GM19351 (cell line): ENCODE results near the gene NSF.
A peak's percentile ranks its signal among the peaks of the same experiment; 100 is the strongest.
"Not testable (repeated sequence)": the region's sequence is repeated elsewhere in the genome, so short reads cannot be mapped to it uniquely, and the experiment has no call there.

Source experiments
- ATAC-seq: cut with Tn5 transposase; IDR thresholded peaks from one replicate; pipeline ENCODE4 v1.9.1; 2021; ENCODE audit warnings: mild to moderate bottlenecking, moderate library complexity; ENCODE audit not compliant: unreplicated experiment

Gene NSF

DNA sequence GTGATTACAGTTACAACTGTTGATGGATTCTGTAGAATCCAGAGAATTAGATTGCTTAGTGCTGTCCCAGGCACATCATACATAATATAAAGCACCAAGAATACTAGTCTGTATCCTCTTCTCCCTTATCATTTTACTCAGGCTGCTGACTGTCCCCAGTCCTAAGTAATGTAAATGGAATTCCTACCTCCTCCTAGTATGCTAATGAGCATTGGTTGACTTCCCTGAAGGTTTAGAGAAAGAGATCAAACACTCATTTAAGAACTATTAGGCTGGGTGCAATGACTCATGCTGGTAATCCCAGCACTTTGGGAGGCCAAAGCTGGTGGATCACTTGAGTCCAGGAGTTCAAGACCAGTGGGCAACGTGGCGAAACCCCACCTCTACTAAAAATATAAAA lies 37.0 kb downstream of the NSF start:
- ATAC-seq: not testable (repeated sequence)

DNA sequence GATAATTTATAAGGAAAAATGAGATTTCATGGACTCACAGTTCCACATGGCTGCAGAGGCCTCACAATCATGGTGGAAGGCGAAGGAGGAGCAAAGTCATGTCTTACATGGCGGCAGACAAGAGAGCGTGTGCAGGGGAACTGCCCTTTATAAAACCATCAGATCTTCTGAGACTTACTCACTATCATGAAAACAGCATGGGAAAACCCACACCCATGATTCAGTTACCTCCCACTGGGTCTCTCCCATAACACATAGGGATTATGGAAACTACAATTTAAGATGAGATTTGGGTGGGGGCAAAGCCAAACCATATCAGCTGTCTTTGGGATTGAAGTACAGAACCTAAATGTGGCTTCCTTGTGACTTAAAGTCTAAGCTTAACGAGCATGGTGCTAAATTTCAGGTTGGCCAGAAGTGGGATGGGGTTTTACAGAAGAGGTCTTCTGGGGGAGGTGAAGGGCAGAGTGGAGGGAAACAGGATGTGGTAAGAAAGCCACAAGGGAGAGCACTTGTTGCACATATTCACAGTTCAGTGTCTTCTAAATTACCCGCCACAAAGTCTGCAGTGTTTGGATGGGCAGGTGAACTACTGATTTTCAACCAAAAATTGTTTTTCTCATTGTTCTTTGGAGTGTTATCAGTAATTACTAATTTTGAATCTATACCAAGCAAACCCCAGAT lies 38.4 kb downstream of the NSF start:
- peak; percentile 44 for ATAC-seq

DNA sequence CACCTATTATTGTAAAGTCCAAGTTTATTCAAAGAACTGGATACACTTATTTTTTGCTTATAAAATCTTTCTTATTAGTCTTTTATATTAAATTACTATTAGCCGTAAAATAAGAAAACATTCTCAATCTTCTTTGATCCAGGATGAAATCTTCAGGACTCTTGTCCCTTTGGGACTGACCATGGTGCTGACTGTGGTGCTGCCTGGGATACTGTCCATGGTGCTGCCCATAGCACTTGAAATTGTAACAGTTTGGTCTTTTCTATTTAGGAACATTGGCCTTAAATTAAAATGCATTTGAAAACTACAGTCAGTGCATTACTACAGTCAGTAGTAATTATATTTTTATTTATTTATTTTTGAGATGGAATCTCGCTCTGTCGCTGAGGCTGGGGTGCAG lies 41.7 kb downstream of the NSF start:
- ATAC-seq: not testable (repeated sequence)

DNA sequence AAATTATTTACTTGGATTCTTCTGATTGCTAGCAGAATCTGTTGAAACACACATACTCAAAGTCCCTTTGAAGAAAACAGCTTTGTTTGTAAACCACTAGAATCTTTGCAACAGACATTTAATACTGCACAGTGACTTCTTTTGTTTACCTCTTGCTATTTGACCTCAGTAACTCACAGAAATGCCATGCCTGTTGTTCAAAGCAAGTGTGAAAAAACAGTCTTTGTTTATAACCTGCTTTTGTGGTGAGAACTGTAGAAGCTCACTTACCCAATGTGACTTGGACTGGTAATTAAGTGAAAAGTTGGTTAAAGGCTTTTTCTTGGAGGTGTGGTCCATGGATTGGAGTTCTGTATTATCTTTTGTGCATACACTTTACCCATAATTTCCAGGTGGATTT lies 44.4 kb downstream of the NSF start:
- ATAC-seq: not testable (repeated sequence)

DNA sequence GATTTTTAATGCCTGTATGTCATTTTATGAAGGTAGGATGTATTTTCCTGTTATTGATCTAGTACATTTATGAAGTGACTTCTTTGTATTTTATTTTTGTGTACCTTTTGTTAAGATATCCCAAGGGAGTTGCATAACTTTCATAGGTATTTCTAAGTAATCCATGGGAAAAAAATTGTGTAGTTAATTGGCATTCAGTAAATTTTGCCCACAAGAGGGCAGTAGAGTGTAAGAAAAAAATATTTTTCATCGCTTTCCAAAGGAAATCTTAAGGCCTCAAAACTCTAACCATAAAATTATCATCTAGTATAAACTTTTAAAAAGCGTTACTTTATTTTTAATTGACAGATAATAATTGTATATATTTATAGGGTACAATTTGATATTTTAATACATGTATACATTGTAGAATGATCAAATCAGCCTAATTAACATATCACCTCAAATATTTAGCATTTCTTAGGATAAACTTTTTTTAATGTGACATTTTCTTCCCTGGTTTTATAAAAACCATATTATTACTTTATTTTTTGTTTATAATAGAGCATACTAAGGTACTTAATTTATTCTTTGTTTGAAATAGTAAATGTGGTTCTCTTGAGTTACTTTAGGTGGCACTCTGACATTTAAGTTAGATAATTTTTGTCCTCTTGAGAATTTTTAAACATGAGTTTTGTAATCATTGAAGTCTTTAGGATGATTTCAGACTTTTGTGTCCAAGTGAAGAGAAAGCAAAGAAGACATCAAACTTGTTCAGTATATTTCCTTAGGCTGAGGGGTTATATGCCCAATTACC lies 51.6 kb downstream of the NSF start:
- ATAC-seq: not testable (repeated sequence)

DNA sequence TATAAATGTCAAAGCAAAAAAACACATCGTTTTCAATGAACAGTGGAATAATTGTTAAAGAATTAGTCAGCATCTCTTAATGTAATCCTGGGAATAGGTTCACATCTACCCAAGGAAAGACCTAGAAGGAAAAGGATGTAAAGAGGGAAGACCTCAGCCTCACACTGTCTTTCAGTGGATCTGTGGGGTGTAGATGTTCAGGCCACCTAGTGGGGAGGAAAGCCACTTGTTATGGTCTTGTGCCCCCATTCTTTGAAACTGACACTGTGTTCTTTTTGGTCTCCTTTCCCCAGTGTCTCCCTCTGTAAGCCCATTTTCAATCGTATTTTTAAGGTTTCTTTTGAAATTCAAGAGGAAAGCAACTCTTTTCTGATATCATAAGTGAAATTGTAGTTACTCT lies 56.8 kb downstream of the NSF start:
- ATAC-seq: not testable (repeated sequence)

DNA sequence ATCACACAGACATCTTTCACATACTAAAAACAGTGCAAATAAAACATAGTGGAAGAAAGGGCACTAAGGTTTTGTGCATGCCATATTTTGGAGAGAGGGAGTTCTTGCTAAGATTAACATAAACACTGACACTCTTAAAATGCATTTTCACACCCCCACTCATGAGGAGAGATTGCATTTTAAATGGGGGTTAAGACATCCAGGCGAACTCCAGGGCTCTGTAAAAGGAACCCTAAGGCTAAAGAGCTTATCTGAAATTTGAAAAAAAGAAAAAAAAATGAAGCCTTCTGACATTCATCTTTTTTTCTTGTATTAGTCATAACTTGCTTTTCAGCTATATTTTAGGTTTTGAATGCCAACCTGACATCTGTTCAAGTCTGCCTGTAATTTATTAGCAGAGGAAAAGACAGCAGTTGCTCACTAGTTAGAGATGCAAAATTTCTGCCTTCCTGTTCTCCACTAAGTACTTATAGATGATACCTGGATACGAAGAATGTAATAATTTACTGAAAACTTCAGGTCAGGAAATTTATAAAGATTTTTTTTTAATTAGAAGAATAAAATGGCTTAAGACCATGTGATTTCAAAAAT lies 57.3 kb downstream of the NSF start:
- ATAC-seq: not testable (repeated sequence)

DNA sequence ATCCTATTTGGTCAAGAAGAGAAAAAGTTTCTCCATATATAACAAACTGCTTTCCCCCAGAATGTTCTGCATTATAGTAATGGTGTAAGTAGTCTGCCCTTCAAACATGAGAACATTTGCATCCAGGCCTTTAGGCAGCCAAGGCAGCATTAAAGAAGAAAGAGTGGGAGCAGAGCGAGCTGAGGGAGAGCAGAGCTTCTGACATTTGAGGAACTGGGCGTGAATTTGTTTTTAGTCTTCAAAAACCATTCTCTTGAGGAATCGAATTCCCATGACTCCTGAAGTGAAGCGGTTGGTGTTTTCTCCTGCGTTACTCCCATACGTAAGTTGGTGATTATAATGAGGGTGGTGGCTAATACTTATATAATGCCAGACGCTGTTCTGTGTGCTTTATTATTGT lies 58.8 kb downstream of the NSF start:
- not testable (repeated sequence) for ATAC-seq

DNA sequence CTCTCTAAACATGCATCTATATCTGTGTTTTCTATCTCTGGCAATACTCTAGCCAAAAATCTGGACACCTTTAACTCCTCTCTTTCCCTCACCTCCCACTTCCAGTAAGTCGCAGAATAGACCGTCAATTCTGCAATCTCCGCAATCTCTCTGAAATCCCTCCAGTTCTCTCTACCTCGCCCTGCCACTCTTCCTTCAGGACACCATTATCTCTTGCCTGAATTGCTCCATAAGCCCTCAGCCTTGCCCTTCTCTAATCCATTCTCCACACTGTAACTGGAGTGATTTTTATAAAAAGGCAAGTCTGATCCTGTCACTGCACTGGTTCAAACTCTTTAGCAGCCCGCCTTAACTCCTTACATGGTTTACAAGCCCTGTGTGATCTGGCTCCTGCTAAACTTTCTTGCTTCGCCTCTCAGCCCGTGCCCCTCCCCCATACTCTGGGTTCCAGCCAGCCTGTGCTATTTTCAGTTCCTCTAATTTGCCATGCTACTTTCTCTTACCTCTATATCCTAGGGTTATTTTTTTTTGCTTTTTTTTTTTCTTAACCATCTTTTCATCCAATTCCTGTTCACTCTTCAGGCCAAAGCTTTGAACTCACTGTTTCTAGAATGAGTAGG lies 61.7 kb downstream of the NSF start:
- ATAC-seq: not testable (repeated sequence)

DNA sequence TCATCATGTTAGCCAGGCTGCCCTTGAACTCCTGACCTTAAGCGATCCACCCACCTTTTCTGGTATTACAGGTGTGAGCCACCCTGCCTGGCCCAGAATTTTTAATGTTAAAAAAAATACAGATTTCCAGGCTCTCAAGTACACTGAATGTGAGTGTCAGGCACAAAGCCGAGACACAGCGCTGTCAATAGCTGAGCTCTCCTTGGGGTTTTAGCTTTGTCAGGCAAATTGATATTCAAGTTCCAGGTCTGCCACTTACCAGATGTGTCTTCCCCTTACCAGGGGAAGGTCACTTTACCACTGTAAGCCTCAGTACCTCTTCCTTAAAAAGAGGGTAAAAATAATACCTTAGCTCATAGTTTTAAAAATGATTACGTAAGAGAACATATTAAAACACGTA lies 67.8 kb downstream of the NSF start:
- ATAC-seq: not testable (repeated sequence)

DNA sequence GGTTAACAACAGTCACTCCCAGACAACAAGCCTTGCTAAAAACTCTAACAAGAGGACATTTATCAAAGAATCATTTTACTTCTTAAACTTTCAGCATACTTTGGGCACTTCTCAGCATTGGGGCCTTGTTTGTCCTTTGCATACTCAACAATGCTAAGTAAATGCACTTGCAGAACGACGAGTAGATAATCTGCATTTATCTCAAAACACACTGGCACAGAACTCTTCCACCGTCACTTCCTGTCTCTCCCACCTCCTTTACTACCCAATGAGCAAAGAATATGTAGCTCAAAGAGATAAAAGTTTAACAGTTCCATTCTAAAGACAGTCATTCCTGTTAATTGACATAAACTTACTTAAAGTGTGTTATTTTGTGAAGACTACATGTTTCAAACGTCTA lies 69.2 kb downstream of the NSF start:
- ATAC-seq: not testable (repeated sequence)

DNA sequence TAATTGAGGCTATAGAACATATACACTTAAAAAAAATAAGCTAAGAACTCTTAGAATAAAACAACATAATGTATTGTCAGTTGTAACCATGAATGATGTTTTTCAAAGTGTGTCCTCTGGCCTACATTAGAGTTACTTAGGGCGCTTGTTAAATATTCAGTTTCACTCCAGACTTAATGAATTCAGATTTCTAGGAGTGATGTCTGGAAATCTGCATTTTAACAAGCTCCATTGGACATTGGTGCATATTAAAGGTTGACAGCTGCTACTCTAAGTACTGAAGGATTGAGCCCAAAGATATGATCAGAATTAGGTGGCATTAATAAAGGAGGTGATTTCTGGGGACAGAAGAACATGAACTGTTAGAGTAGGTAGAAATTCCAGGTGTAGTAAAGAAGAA lies 72.7 kb downstream of the NSF start:
- ATAC-seq: not testable (repeated sequence)

DNA sequence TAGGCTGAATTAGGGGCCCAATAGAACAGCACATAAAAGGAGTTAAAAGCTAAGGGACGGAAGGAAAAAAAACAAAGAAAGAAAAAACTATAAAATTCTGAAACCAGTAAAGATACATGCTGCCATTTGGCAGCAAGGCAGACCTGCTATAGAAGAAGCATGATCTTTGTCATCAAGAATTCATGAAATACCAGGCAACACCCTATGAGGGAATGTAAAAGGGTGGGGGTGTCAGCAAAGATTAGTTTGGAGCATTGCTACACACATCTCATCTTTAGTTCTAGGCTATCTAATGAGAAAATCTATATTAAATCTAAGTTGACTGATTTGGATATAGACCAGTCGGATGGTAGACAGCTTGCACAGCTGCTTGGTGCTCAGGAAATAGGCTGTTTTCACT lies 73.1 kb downstream of the NSF start:
- not testable (repeated sequence) for ATAC-seq

DNA sequence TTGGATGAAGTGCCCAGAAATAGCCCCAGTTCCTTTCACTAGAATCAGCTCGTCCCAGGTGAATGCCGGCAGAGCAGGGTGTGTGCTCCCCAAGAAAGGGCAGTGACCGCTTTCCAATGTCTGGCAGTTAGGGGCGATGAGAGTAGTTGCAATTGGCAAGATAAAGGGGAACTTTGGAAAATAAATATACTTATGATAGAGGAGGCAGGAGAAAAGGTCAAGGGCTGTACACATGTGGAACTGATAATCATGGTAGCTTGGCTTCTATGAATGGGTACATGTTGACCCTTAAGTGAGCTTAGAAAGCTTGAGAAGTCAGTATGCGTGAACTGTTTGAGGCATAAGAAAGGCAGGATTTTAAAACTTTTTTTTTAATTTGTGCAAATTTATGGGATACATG lies 75.5 kb downstream of the NSF start:
- ATAC-seq: not testable (repeated sequence)

DNA sequence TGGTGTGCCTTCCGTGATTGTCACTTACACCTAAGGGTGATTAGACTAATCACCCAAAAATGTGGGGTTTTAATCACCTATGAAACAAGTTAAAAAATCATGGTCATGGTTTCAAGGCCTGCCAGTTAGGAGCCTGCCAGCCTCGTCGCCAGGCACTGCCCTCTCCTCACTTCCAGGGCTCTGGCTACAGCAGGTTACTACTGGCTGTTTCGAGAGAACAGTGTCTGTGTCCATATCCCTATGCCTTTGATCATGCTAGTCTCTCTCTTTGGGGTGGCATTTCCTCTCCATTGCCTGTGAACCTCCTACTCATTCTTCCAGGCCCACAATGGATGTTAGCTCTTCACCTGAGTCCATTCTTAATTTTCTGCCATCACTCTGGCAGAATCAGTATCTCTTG lies 80.3 kb downstream of the NSF start:
- not testable (repeated sequence) for ATAC-seq

DNA sequence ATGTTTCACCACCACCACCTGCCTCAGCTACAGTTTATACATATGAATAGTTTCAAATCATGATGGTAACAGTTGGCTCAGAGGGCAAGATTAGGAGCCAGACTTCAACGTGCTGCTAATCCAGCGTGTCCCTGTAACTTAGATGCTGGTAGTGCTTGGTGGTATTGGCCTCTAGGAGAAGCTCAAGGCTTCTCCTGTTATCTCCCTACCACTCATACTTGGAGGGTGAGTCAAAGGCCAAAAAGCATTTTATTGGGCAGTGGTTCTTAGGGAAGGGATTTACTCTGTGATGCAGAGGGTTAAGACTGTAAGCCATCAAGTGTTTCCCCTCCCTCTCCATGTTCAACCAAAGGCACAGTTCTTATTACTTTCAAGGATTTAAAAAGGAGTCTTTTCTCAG lies 82.3 kb downstream of the NSF start:
- not testable (repeated sequence) for ATAC-seq

DNA sequence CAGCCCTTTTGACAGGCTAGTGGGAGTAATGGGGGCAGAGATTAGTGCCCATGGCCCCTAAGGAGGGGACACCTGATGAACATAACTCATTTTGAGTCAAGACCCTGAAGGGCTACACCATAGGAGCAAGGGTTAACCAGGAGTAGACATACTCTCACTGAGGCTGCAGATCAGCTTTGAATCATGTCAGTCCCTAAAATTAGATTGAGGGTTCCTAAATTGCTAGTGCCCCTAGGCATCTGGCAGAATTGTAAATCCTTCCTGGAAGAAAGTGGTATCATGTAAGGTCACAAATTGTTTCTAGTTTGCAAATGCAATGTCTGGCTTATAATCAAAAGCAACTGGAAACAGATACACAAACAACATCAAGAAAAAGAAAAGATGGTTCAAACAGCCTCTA lies 87.3 kb downstream of the NSF start:
- ATAC-seq: not testable (repeated sequence)

DNA sequence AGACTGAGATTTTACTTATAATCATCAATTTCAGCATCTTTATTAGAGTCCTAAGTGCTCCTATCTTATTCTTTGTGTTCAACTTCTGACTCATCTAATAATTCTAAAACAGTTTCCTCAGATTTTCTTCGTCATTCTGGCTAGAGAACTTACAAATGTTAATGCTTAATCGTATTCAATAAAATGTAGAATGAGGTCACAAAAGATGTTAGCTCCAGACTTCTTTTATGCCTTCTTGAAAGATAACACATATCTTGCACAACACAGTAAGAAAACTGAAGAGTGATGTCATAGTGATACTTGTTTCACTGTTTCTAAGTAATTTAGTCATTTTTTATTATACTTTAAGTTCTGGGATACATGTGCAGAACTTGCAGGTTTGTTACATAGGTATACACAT lies 93.2 kb downstream of the NSF start:
- ATAC-seq: not testable (repeated sequence)

DNA sequence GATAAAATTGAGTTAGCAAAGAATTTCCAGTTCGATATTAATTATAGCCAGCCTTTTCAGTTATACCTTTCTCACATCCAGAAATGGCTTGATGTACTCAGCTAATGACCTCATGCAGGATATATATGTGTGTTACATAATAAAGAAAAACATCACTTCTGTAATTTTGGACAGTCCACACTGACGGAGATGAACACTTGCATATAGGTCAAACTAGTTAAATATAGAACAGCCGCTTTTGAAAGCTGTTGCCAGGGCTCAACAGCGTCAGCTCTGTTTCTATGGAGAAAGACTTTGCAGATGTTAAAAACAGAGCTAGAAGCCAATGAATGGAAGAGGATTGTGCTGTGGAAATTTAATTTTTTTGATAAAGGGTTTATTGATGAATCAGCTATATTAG lies 94.8 kb downstream of the NSF start:
- ATAC-seq: not testable (repeated sequence)

DNA sequence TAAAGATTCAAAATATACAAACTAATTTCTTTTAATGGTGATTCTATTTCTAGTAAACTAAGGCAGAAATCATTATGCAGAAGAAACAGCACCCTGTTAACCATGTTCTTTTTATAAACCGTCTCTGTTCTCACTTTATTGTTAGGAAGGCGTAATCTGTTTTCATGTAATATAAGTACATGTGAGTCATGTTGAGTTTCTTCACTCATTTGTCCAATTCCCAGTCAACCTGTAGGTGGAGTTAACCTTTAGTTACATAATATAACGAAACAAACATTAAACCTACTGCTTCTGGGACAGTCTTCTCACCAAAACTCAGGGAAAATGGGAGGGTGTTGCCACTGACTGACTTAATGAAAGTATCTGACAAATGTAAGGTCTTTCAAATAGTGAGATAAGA lies 101.7 kb downstream of the NSF start:
- not testable (repeated sequence) for ATAC-seq

DNA sequence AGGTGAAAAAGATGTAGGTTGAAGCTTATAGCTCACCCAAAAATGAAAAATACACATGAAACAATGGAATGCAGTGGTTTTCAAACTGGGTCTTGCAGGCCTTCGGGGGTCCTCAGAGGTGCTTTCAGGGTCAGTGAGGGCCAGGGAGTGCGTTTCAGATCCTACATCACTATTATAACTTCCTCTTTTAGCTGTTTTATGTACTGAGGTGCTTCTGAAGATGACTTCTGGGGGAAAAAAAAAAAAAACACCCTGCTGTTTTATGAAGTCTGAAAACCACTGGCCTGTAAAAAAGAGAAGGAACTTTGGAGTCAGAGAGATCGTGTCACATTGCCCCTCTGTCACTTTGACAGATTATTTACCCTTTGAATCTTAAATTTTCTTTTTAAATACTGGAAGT lies 102.8 kb downstream of the NSF start:
- ATAC-seq: not testable (repeated sequence)
